H9 (cell line): ENCODE measurements around the gene TP53TG5. TPM values are rescaled to one million over a fixed set of nuclear protein-coding genes. Genes with fewer than 3 reads are reported as not detected.

ENCODE experiments used
- DNase-seq: peaks from one replicate; pipeline ENCODE4 v3.0.0-alpha.2; 2017
- H2AFZ ChIP-seq: one replicate; pipeline ENCODE4 v1.6.1; 2013; ENCODE audit warnings: mild to moderate bottlenecking, low read length, control low read depth, moderate library complexity
- H2AK5ac ChIP-seq: 2 replicates; pipeline ENCODE4 v1.6.1; 2013; ENCODE audit warnings: low read length, control low read depth, mixed read lengths; ENCODE audit not compliant: insufficient read length
- H2BK120ac ChIP-seq: one replicate; pipeline ENCODE4 v1.6.1; 2013; ENCODE audit warnings: low read depth, mild to moderate bottlenecking, low read length, control low read depth, inconsistent platforms; ENCODE audit not compliant: poor library complexity, severe bottlenecking
- H2BK12ac ChIP-seq: 2 replicates; pipeline ENCODE4 v1.6.1; 2013; ENCODE audit warnings: low read length, control low read depth, mixed read lengths, low read depth; ENCODE audit not compliant: insufficient read length
- H2BK15ac ChIP-seq: 2 replicates; pipeline ENCODE4 v1.6.1; 2013; ENCODE audit warnings: low read depth, low read length, control low read depth
- H2BK20ac ChIP-seq: one replicate; pipeline ENCODE4 v1.6.1; 2013; ENCODE audit warnings: low read depth, mild to moderate bottlenecking, low read length, control low read depth, inconsistent platforms; ENCODE audit not compliant: poor library complexity, severe bottlenecking
- H2BK5ac ChIP-seq: 2 replicates; pipeline ENCODE4 v1.6.1; 2013; ENCODE audit warnings: low read length, control low read depth, mixed read lengths; ENCODE audit not compliant: insufficient read length
- H3K14ac ChIP-seq: 2 replicates; pipeline ENCODE4 v1.6.1; 2013; ENCODE audit warnings: low read length, control low read depth; ENCODE audit not compliant: insufficient read depth
- H3K18ac ChIP-seq: 2 replicates; pipeline ENCODE4 v1.6.1; 2013; ENCODE audit warnings: low read depth, mild to moderate bottlenecking, mixed read lengths, low read length, control low read depth; ENCODE audit not compliant: insufficient read length
- H3K23ac ChIP-seq: 2 replicates; pipeline ENCODE4 v1.6.1; 2013; ENCODE audit warnings: low read length, control low read depth, mixed read lengths, low read depth; ENCODE audit not compliant: insufficient read length
- H3K23me2 ChIP-seq: 2 replicates; pipeline ENCODE4 v1.6.1; 2013; ENCODE audit warnings: low read depth, mild to moderate bottlenecking, mixed read lengths, low read length, control low read depth; ENCODE audit not compliant: insufficient read length, poor library complexity, severe bottlenecking
- H3K27ac ChIP-seq: 2 replicates; pipeline ENCODE4 v1.5.1; 2013; ENCODE audit warnings: low read length, control low read depth, mixed read lengths, low read depth; ENCODE audit not compliant: insufficient read length
- H3K27me3 ChIP-seq: 2 replicates; pipeline ENCODE4 v1.6.1; 2013; ENCODE audit warnings: low read length, control low read depth, inconsistent platforms; ENCODE audit not compliant: insufficient read depth
- H3K4ac ChIP-seq: 2 replicates; pipeline ENCODE4 v1.6.1; 2013; ENCODE audit warnings: low read depth, mild to moderate bottlenecking, control low read depth, inconsistent platforms, low read length, moderate library complexity
- H3K4me1 ChIP-seq: 2 replicates; pipeline ENCODE4 v1.6.1; 2013; ENCODE audit warnings: low read length, control low read depth, inconsistent platforms; ENCODE audit not compliant: insufficient read depth
- H3K4me2 ChIP-seq: 2 replicates; pipeline ENCODE4 v1.6.1; 2013; ENCODE audit warnings: low read length, control low read depth, mixed read lengths; ENCODE audit not compliant: insufficient read length, insufficient read depth
- H3K56ac ChIP-seq: 2 replicates; pipeline ENCODE4 v1.6.1; 2013; ENCODE audit warnings: low read depth, mild to moderate bottlenecking, mixed read lengths, low read length, control low read depth; ENCODE audit not compliant: insufficient read length
- H3K79me1 ChIP-seq: 2 replicates; pipeline ENCODE4 v1.6.1; 2013; ENCODE audit warnings: low read depth, mild to moderate bottlenecking, moderate library complexity, low read length, control low read depth, inconsistent platforms; ENCODE audit not compliant: insufficient read depth, poor library complexity, severe bottlenecking
- H3K79me2 ChIP-seq: 2 replicates; pipeline ENCODE4 v1.6.1; 2013; ENCODE audit warnings: low read length, control low read depth, inconsistent platforms; ENCODE audit not compliant: insufficient read depth
- H3K9ac ChIP-seq: 2 replicates; pipeline ENCODE4 v1.6.1; 2013; ENCODE audit warnings: low read length, control low read depth, mixed read lengths; ENCODE audit not compliant: insufficient read length; ENCODE audit errors: extremely low read depth
- H3K9me3 ChIP-seq: one replicate; pipeline ENCODE4 v1.6.1; 2013; ENCODE audit warnings: low read depth, low read length, inconsistent platforms; ENCODE audit not compliant: control insufficient read depth
- H3T11ph ChIP-seq: one replicate; pipeline ENCODE4 v1.6.1; 2013; ENCODE audit warnings: mild to moderate bottlenecking, low read length, control low read depth, inconsistent platforms
- H4K20me1 ChIP-seq: one replicate; pipeline ENCODE4 v1.6.1; 2013; ENCODE audit not compliant: control insufficient read depth, insufficient read length, insufficient read depth
- H4K5ac ChIP-seq: 2 replicates; pipeline ENCODE4 v1.6.1; 2013; ENCODE audit warnings: low read depth, mild to moderate bottlenecking, mixed read lengths, low read length, control low read depth; ENCODE audit not compliant: insufficient read length
- H4K8ac ChIP-seq: replicated peaks from 2 replicates; pipeline ENCODE4 v1.6.1; 2013; ENCODE audit warnings: low read length, control low read depth, mixed read lengths, low read depth; ENCODE audit not compliant: insufficient read length
- H4K91ac ChIP-seq: 2 replicates; pipeline ENCODE4 v1.6.1; 2013; ENCODE audit warnings: low read depth, mild to moderate bottlenecking, moderate library complexity, mixed read lengths, low read length, control low read depth; ENCODE audit not compliant: insufficient read length
- H3K27ac Mint-ChIP-seq, 3 experiments: 2 replicates in 2 of 3; 3 replicates in 1 of 3; pipeline ENCODE4 v1.8.0; 2020 to 2021; ENCODE audit warnings: mixed read lengths in 3 of 3, mild to moderate bottlenecking in 1 of 3, moderate library complexity in 1 of 3
- H3K27me3 Mint-ChIP-seq: 2 replicates; pipeline ENCODE4 v1.8.0; 2021; ENCODE audit warnings: low read depth, mild to moderate bottlenecking, moderate library complexity, mixed read lengths
- H3K36me3 Mint-ChIP-seq, 3 experiments: 2 replicates in 2 of 3; 3 replicates in 1 of 3; pipeline ENCODE4 v1.8.0; 2020 to 2021; ENCODE audit warnings: low read depth in 3 of 3, mixed read lengths in 3 of 3; ENCODE audit not compliant: insufficient read depth in 1 of 3
- H3K4me1 Mint-ChIP-seq, 2 experiments: 2 replicates each; pipeline ENCODE4 v1.8.0; 2020; ENCODE audit warnings: mixed read lengths in 2 of 2
- H3K4me3 Mint-ChIP-seq, 2 experiments: 2 replicates in 1 of 2; 3 replicates in 1 of 2; pipeline ENCODE4 v1.8.0; 2020 to 2021; ENCODE audit warnings: mild to moderate bottlenecking in 2 of 2, mixed read lengths in 2 of 2, moderate library complexity in 1 of 2
- H3K9me3 Mint-ChIP-seq, 2 experiments: 2 replicates in 1 of 2; 3 replicates in 1 of 2; pipeline ENCODE4 v1.8.0; 2020; ENCODE audit warnings: mild to moderate bottlenecking in 2 of 2, mixed read lengths in 2 of 2, moderate library complexity in 1 of 2
- CTCF ChIP-seq: fragments of 200-600 bp; sonication (generic); conservative IDR thresholded peaks from 3 replicates; pipeline ENCODE4 v1.8.0; 2021; ENCODE audit warnings: antibody characterized with exemption, mild to moderate bottlenecking
- WGBS: extraction: QIAGEN DNeasy Blood & Tissue Kit; methylation state at CpG from one replicate; pipeline ENCODE4 v1.1.7; 2013; ENCODE audit warnings: missing lambda C conversion rate, low lambda C conversion rate, mixed read lengths; ENCODE audit not compliant: insufficient read length; ENCODE audit errors: extremely low coverage; 5-methylcytosine and 5-hydroxymethylcytosine counted together
- total RNA-seq: library from RNA; stranded (reverse); gene quantifications from 2 replicates; pipeline ENCODE4 v1.2.1, GENCODE V29; 2021

Gene TP53TG5
- total RNA-seq, 1 experiment from 2014 or later, result not detected

- H2BK12ac ChIP-seq, result no peak overlapping the region
- H2AK5ac ChIP-seq, result no peak overlapping the region
- no peak overlapping the region for H3K4me2 ChIP-seq
- no peak overlapping the region for H2BK5ac ChIP-seq
- H3K27ac Mint-ChIP-seq, result no peak overlapping the region; a peak in 1 of 7 replicates
- WGBS, result no CpG with 5 or more reads among the region's 2 CpGs
- no peaks in the 10 kb centered on the region for H4K20me1 ChIP-seq
- H3K79me2 ChIP-seq, result no peaks in the 10 kb centered on the region
- H4K91ac ChIP-seq, result no peak overlapping the region
- no peaks in the 10 kb centered on the region for H3K23me2 ChIP-seq
- peaks cover 0 to 2% of the 10 kb centered on the region in 2 experiments; a peak in 1 of 5 replicates for H3K9me3 Mint-ChIP-seq
- no peak overlapping the region for H3T11ph ChIP-seq
- no peak overlapping the region for H3K56ac ChIP-seq
- H3K4me1 Mint-ChIP-seq, result no peaks in the 10 kb centered on the region
- no peak overlapping the region for H3K4ac ChIP-seq
- no peaks in the 10 kb centered on the region for H3K9me3 ChIP-seq
- DNase-seq, result no peak
- H2BK120ac ChIP-seq, result no peak overlapping the region
- no peak overlapping the region for H3K18ac ChIP-seq
- H2BK15ac ChIP-seq, result no peak overlapping the region
- no peak overlapping the region for H3K27ac ChIP-seq
- H4K5ac ChIP-seq, result no peak overlapping the region
- H3K4me3 Mint-ChIP-seq, result no peak overlapping the region
- H3K9ac ChIP-seq, result no peak overlapping the region
- H3K23ac ChIP-seq, result no peak overlapping the region
- no peak for TF ChIP-seq CTCF
- H3K36me3 Mint-ChIP-seq, result peaks cover 0 to 2% (median 0%) of the 10 kb centered on the region in 3 experiments; a peak in 1 of 7 replicates
- H3K27me3 ChIP-seq, result no peaks in the 10 kb centered on the region
- H3K27me3 Mint-ChIP-seq, result no peaks in the 10 kb centered on the region; the same call in none of the 2 replicates
- H2BK20ac ChIP-seq, result no peak overlapping the region
- no peaks in the 10 kb centered on the region for H3K79me1 ChIP-seq
- H2AFZ ChIP-seq, result no peak overlapping the region
- H3K4me1 ChIP-seq, result no peaks in the 10 kb centered on the region
- H4K8ac ChIP-seq, result no peak overlapping the region
- H3K14ac ChIP-seq, result no peak overlapping the region
Observed at GRCh38 chr20:45391559-45391958, 13.4 kb upstream of the TP53TG5 start.
